Measurements from ENCODE around the gene TAL1. TPM values are rescaled to one million over a fixed set of nuclear protein-coding genes. Genes with fewer than 3 reads are reported as not detected.

TAL1 gene
- total and polyA plus RNA-seq, 2 of the 13 experiments (the other 11 are each of a cell fraction or from before 2014, with no cell fraction given) = 0.05 TPM; not detected in 1

DNA sequence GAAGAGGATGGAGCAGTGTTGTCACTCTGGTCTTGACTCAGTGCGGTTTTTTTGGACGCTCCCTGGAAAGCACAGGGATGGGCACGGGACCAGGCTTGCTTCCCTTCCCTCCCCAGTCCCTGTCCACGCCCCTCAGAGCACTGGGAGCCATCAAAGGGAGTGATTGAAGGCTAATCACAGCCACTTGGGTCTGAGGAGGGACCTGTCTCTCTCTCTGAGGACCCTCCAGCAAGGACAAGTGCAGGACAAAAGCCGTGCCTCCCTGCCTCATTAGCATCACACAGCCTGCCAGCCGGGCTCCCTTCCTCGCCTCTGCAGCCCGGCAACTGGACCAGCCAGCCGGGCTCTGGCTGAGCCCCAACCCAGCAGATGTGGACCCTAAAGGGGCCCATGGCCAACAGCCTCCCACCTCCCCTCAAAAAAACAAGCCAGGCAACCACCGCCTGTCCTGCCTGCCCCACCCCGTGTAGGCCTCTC is 23.6 kb downstream of the TAL1 start:
- H3K4me3 ChIP-seq (replicated peaks in 1 of 3; ENCODE audit: insufficient read depth in 1 of 3, low read depth in 2 of 3, low read length in 3 of 3) = no peak overlapping the region
- ChIA-PET POLR2A (no interaction called here), CTCF (ENCODE audit: low intra/inter-chr PET ratio, low total read pairs) (no interaction called here)
- FAIRE-seq (no peak), ATAC-seq (no peak), DNase-seq (ENCODE audit: low spot score) (no peak)
- no peaks in the 10 kb centered on the region for H3K79me2 ChIP-seq (ENCODE audit: insufficient read depth, low read length)
- no peak overlapping the region for H3K9ac ChIP-seq (ENCODE audit: insufficient read depth, low read depth, low read length)
- in situ Hi-C loops (cut with HindIII; ENCODE audit: extremely low pct_ligation_motif_present, low pct_unique_long_range_greater_than_20kb) = no loop called here
- whole genome bisulfite sequencing (ENCODE audit: low lambda C conversion rate) = 47% methylated on average over 3 of the region's 11 CpGs
- no peak overlapping the region for H2AFZ ChIP-seq (ENCODE audit: low read length)
- BruUV-seq (replicated peaks) = no TSS peak
- no peak overlapping the region for H3K27ac ChIP-seq (ENCODE audit: extremely low read length, insufficient read depth, low read length)
- no peak overlapping the region for H3K4me2 ChIP-seq (ENCODE audit: low read depth, low read length)
- H3K27me3 ChIP-seq (ENCODE audit: control insufficient read depth in 1 of 2, insufficient read depth in 2 of 2, low read length in 2 of 2) = peaks cover 6 to 27% of the 10 kb centered on the region in 2 experiments; a peak in 3 of 5 replicates
- no peaks in the 10 kb centered on the region for H3K9me3 ChIP-seq (ENCODE audit: low read length)
- peaks cover 21% of the 10 kb centered on the region for H3K4me1 ChIP-seq (ENCODE audit: insufficient read depth, low read length)
- intact Hi-C loops (cut with micrococcal nuclease; ENCODE audit: unreplicated experiment) = no loop called here
- TF ChIP-seq RBFOX2 (IDR thresholded peaks at IDR 0.05; ENCODE audit: low read depth, low read length) = no peak
- no peak for TF ChIP-seq SMAD9 (CRISPR knock-in tag; IDR thresholded peaks at IDR 0.05)
- TF ChIP-seq BRD4 (CRISPR knock-in tag; IDR thresholded peaks at IDR 0.05) = no peak
- no peak for TF ChIP-seq ZNF513 (CRISPR knock-in tag; conservative IDR thresholded peaks at IDR 0.05)
- no peak for TF ChIP-seq KLF16 (CRISPR knock-in tag; IDR thresholded peaks at IDR 0.05)
- TF ChIP-seq, protein P1, sequence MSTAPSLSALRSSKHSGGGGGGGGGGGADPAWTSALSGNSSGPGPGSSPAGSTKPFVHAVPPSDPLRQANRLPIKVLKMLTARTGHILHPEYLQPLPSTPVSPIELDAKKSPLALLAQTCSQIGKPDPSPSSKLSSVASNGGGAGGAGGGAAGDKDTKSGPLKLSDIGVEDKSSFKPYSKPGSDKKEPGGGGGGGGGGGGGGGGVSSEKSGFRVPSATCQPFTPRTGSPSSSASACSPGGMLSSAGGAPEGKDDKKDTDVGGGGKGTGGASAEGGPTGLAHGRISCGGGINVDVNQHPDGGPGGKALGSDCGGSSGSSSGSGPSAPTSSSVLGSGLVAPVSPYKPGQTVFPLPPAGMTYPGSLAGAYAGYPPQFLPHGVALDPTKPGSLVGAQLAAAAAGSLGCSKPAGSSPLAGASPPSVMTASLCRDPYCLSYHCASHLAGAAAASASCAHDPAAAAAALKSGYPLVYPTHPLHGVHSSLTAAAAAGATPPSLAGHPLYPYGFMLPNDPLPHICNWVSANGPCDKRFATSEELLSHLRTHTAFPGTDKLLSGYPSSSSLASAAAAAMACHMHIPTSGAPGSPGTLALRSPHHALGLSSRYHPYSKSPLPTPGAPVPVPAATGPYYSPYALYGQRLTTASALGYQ (CRISPR knock-in tag; IDR thresholded peaks at IDR 0.05) = no peak
- TF ChIP-seq ZMAT3 (CRISPR knock-in tag; conservative IDR thresholded peaks at IDR 0.05) = no peak
- TF ChIP-seq JDP2 (CRISPR knock-in tag; IDR thresholded peaks at IDR 0.05; ENCODE audit: borderline replicate concordance) = no peak
- TF ChIP-seq ZNF530 (CRISPR knock-in tag; IDR thresholded peaks at IDR 0.05; ENCODE audit: low read depth) = no peak
- no peak for TF ChIP-seq ZFYVE20 (CRISPR knock-in tag; IDR thresholded peaks at IDR 0.05; ENCODE audit: borderline replicate concordance, low read depth)
- no peak for TF ChIP-seq DRAP1 (CRISPR knock-in tag; IDR thresholded peaks at IDR 0.05)
- TF ChIP-seq, protein P2, sequence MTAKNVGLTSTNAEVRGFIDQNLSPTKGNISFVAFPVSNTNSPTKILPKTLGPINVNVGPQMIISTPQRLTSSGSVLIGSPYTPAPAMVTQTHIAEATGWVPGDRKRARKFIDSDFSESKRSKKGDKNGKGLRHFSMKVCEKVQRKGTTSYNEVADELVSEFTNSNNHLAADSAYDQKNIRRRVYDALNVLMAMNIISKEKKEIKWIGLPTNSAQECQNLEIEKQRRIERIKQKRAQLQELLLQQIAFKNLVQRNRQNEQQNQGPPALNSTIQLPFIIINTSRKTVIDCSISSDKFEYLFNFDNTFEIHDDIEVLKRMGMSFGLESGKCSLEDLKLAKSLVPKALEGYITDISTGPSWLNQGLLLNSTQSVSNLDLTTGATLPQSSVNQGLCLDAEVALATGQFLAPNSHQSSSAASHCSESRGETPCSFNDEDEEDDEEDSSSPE (CRISPR knock-in tag; IDR thresholded peaks at IDR 0.05) = no peak
- no peak for TF ChIP-seq MYNN (CRISPR knock-in tag; IDR thresholded peaks at IDR 0.05; ENCODE audit: low read depth)
- no peak for TF ChIP-seq CBFB (CRISPR knock-in tag; IDR thresholded peaks at IDR 0.05)
- TF ChIP-seq ISL2 (CRISPR knock-in tag; IDR thresholded peaks at IDR 0.05) = no peak
- TF ChIP-seq PITX1 (CRISPR knock-in tag; IDR thresholded peaks at IDR 0.05) = no peak
- H3K36me3 ChIP-seq (replicated peaks in 1 of 2; ENCODE audit: control insufficient read depth in 1 of 2, insufficient read depth in 2 of 2, low read length in 2 of 2) = no peaks in the 10 kb centered on the region
- H4K20me1 ChIP-seq (ENCODE audit: insufficient read depth, low read length) = no peaks in the 10 kb centered on the region
